ENCODE measurements around the gene CD40LG. TPM values are rescaled to one million over a fixed set of nuclear protein-coding genes. Genes with fewer than 3 reads are reported as not detected.

Gene CD40LG
- polyA plus RNA-seq (ENCODE audit: insufficient read length in 12 of 12), result 1 to 10 TPM in 1 of 12 donors, under 1 TPM in 4, not detected in 7; 0.07 to 1.0 (median 0.13) TPM
- long read RNA-seq, donor 1, result 0 reads
- long read RNA-seq, donor 2, result 0 reads
- long read RNA-seq, donor 3, result 0 reads
- long read RNA-seq, donor 4, result 0 reads
- long read RNA-seq, donor 5, result 0 reads
- long read RNA-seq, donor 6, result 0 reads
- long read RNA-seq, donor 7, result 0 reads
- long read RNA-seq, donor 8, result 0 reads
- long read RNA-seq, donor 9, result 0 reads
- long read RNA-seq, donor 10, result 0 reads
- long read RNA-seq, donor 11, result 0 reads

- no peak for DNase-seq
These were observed at the start of gene CD40LG for GRCh38 chrX:136647677-136648360. Gene CD40LG (plus strand): TSS chrX:136648158. CDS start chrX:136648249, 91 bp downstream.

DNA sequence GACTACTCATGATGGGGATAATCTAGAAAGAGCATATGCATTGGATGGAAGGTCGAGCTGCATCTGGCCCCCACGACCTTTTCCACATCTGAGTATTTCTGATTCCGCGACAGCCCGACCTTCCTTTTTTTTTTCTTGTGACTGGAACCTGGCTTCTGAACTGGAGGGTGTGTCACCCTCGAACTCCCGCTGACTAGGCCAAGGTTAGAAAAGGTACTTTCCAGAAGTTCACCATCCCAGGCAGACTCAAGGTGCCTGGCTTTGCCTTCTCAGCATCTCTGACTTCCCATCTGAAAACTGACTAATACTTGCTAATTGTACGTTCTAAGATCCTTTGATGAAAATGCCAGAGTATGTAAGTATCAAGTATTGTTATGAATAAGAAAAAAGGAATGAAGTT is 49.3 kb upstream of the CD40LG start:
- DNase-seq, result no peak

DNA sequence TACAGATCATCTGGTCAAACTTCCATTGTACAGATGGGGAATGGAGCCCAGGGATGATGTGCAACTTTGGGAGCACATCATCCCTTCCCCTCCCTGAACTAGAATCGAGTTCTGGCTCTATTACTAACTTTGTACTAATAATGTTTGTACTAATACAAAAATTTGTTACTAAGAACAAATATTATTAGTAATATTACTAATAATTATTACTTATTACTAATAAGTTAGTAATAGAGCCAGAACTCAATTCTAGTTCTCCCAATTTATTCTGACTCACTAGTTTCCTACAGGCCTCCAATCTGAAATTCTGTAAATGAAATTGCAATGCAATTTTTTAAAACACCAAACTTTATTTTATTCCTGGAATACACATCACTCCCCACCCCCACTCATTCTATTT is 47.9 kb upstream of the CD40LG start:
- no peak for DNase-seq

- DNase-seq, result no peak
These were observed 40.7 kb upstream of the CD40LG start for GRCh38 chrX:136607236-136607635.

DNA sequence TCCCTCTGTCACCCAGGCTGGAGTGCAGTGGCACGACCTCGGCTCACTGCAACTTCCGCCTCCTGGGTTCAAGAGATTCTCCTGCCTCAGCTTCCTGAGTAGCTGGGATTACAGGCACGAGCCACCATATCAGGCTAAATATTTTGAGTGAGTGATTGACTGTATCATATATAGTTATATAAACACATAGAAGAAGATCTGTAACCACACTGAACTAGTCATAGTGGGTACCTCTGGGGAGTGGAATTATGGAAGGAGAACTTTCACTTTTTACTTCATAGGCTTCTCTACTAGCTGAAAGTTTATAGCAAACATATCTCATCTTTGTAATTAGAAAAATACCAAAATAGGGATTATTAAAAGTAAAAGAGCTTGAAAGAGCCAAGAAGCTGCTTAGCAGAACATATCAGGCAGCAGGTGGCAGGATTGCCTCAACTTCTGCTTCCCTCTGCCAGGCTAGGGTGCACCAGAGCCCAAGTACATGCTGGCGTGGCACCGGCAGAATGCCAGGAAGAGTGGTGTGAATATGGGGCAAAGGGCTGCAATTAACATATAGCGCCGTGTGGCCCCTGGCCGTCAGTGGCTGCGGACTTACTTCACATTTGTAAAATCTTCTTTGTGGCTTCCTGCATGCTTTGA is 39.5 kb upstream of the CD40LG start:
- no peak for DNase-seq

DNA sequence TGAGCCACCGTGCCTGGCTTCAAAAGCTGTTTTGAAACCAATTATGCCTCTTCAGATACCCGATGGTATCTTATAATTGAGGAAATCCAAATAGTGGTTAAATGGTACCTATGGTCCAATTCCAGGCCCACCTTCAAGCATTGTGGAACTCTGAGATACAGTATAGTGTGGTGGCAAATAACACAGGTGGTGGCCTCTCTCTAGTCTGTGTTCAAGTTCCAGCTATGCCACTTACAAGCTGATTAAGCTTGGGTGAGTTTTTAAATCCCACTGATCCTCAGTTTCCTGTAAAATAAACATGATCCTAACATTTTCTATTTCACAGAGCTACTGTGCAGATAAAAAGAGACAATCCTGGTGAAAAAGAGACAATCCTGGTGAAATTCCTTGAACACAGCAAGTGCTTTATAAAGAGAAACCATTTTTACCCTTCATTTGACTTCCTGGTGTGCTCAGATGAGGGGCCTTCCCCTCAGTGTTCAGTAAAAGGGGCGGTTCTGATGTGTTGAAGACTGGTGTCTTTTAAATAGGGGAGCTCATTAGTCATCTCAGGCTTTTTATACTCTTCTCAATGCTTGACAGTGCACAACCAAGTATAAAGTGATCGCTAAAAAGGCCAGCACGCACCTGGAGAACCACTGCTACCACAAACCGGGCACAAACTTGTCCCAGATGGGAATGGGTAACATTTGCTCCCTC is 30.8 kb upstream of the CD40LG start:
- DNase-seq, result no peak

GRCh38 chrX:136619899-136620505 is 28.0 kb upstream of the CD40LG start:
- no peak for DNase-seq

GRCh38 chrX:136620780-136621179 is 27.2 kb upstream of the CD40LG start:
- DNase-seq, result no peak

DNA sequence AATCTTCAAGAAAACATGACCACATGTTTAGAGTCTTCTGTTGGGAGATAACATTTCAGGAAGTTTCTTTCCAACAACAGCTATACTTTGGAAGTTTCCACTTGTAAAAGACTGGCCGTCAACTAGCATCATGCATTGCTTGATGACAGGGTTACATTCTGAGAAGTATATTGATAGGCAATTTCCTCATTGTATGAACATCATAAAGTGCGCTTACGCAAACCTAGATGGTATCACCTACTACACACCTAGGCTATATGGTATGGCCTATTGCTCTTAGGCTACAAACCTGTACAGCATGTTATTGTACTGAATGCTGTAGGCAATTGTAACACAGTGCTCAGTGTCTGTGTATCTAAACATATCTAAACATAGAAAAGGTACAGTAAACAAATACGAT is 25.4 kb upstream of the CD40LG start:
- DNase-seq, result no peak

DNA sequence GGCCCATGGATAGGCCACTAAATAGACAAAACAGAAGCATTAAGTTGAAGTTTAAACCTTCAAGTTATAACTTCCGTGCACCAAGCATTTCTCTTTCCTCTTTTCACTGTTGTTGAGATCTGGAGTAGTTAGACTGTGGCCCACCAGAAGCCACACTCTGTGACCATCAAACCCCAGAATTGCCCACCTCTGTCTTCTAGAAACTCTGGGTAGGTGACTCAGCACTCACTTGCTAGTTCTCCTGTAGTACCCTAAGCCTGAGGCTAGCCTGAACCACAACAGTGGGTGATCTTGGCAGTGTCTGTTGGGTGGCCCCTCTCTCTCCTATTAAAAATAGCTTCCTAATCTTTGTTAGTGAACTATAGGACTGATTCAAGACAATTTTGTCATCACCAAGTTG is 24.6 kb upstream of the CD40LG start:
- DNase-seq, result no peak

GRCh38 chrX:136625246-136625645 is 22.7 kb upstream of the CD40LG start:
- no peak for DNase-seq

DNA sequence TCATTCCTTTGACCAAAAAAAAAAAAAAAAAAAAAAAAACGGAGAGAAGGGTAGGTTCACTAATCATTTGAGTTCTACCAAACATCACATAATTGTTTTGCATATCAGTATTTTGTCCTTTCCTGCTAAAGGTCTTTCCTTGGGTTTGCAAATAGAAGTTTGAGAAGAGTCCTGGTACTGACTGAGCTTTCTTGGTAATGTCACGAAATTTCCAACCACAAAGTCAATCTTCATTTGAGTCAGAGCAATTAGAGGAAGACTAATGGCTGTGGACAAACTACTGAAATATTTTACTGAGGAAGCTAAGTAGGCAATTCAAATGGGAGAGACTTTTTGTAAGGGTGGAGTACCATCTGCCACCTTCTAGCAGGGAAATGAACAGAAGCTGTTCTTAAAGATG is 21.7 kb upstream of the CD40LG start:
- no peak for DNase-seq

DNA sequence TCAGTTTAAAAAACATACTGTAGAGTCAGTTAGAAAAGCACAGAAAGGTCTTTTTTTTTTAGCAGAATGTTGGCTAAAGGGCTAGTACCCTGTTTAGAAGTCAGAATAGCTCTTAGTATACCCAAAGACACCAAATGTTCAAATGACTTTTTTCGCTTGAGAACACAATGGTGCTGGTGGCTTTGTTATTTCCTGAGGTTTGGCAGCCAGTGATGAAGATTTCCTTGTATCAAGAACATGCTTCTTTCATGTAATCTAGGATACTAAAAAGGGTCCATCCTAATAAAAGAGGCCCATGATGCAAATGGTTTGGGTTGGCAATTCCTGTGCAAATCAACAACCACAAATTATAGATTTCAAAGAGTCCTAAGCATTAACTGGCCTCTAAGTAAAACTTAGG is 21.1 kb upstream of the CD40LG start:
- no peak for DNase-seq

GRCh38 chrX:136627409-136627808 is 20.5 kb upstream of the CD40LG start:
- no peak for DNase-seq

DNA sequence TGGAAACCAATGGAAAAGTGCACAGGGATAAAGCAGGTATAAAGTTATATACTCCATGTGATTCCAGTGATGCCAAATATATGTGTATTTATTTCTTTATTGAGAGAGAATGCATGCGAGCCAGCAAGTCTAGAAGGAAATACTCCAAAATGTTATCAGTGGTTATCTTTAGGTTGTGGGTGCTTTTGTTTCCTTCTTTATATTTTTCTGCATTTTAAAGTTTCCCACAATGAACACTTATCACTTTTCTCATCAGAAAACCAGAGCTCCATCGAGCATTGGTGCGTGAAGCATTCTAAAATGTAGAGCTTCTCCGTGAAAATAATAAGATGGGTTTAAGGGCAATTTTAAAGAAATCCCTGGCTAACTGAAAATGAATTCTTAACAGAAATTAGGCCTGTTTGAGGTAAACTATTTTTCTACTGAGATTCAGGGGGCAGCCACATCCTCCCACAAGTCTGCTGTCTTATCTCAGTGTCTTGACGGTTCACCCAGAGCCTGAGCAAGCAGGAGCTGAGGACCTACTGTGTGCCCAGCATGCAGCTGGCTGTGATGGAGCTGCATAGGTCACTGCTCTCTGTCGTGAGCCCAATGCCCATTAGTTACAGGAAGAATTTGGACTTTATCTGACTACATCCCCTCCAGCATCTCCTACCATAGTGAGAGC is 18.7 kb upstream of the CD40LG start:
- no peak for DNase-seq

DNA sequence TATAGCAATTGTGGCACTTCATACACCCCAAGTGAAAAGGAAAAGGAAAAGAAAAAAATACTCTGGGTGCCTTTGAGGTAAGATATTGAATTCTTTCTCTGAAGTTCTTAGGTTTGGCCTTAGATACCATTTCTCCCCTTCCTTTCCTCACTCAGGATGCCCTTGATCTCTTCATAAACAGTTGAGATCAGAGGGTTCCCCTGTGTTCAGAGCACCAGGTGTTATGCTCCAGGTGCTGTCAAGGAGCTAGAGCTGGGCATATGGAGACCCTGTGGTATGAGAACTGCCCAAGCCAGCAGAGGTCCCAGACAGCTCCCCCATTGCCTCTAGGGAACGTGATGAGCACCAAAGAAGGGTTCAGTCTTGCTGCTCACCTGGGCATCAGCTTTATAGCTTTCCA is 17.1 kb upstream of the CD40LG start:
- no peak for DNase-seq

- DNase-seq, result no peak
These were observed 12.7 kb upstream of the CD40LG start for GRCh38 chrX:136635235-136635634.

DNA sequence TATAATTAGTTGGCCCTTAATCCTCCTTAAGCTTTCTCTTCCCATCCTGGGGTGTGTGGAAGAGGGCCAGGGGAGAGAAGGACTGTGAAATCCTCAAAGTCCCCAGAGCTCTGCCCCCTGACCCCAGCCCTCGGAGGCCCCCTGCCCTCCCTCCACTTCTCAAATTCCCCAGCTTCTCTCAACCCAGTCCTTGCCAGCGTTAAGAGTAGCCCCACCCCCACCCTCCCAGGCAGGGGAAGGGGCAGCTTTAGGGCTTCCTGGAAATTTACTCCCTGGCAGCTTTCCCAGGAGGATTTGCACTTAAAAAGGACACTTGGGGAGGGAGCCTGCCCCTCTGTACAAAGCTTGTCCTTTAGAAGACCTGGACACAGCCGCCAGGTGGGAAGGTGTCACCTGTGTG is 11.8 kb upstream of the CD40LG start:
- DNase-seq, result no peak

DNA sequence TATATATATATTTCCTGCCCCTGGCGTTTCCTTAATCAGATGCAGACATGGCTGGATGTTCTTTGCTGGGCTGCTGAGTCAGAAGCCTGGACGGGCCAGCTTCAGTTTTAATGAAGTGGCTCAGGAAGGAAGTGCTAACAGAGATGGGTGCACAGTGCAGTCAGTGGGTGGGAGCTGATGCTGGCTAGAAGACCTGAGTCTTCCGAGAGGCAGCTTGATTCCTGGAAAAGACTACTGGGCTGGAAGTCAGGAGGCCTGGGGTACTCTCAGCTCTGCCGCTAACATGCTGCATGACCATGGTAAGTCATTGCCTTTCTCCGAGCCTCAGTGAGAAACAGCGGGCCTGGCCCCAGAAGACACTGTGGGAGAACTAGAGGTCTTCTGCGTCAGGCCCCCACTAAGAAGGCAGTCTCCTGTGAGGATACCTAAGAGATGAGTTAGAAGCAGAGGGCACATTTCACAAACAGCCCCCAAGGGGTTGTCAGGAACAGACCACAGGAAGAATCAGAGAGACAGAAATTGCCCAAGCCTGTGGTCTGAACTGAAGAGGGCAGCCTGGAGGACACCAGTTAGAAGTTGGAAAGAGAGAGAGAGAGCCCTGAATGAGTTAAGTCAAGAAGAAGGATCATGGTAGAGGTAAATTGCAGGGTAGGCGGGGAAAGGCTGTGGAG is 8.3 kb upstream of the CD40LG start:
- DNase-seq, result no peak

DNA sequence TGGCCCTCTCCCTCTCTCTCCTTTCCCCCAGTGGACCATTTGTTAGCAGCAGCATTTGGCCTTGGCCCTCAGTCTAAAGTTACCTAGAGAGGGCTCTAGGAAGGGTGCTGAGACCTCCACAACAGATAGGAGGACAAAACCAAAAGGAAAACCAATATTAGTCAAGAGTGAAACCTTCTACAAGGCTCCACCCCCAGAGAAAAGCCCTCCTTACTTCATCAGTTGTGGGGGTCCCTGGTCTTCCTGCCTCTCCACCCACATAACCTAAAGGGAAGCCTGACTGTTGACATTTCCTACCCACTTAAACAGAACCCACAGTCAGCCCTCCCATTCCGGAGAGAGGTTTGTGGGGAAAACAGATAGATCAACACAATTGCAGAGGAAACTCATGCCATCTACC is 4.7 kb upstream of the CD40LG start:
- DNase-seq, result no peak

GRCh38 chrX:136646602-136647239 is 1.2 kb upstream of the CD40LG start:
- no peak for DNase-seq

All from muscle of arm (tissue), 14 donors.